T-helper 2 cell (primary cell): ENCODE data around the gene FLNC.

Experiments used
- DNase-seq, 5 experiments: peaks; one replicate each; pipeline versions ENCODE4 v3.0.0 to v3.0.0-alpha.2; 2012 to 2022

The FLNC gene

GRCh38 chr7:128879939-128880746 lies 49.9 kb downstream of the FLNC start:
- DNase-seq = no peak

DNA sequence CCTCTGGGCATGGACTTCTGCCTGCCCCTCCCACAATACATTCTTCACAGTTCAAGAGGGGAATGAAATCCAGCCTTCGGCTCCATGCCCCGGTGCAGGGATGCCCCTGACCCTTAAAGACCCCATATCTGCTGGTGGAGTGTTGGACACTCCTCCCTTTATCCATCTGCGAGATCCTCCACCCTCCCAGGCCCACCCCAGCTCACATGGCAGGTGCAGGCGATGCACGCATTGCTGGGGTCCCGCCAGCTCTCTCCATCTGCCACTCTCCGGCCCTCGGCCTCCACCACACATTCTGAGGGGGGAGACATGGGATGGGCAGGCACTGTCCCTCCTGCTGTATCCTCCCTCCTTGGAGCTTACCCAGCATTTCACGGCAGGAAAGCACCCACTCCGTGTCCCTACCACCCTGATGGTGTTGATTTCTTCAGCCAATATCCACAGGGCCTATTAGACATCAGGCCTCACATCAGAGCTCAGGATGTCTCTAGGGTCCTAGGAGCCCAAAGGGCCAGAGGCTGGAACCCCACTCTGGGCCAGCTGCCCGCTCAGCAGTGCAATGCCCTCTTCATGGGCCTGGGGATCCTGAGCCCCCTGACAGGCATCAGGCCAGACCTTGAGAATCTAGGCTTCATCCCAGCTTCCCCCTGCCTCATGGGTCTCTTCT lies 50.7 kb downstream of the FLNC start:
- no peak for DNase-seq

DNA sequence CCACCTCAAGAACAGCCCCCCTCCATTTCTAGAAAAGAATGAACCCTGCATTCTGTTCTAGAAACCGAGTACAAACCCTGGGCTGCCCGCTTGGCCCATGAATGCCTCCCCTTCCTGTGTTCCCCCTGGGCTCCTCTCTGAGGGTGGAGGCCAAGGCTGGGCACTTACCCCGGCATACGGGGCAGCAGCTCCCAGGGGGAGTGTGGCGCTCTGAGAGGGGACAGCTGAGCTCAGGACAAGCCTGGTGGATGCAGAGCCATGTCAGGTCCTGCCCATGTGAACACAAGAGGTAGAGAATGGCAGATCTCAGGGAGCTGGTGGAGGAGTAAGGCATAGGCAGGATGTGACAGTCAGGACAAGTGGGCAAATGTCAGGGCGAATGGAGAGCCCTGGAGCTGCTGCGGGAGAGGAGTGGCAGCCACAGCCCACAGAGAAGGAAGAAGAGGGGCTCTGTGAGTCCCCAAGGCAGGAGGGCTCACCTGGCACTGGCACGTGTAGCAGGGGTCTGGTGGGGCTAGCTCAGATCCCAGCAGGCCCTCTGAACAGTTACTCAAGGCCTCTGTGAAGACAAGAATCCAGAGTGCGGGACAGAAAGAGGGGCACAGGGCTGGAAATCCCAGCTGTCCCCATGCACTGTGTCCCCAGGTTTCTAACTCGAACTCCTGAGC lies 51.4 kb downstream of the FLNC start:
- no peak for DNase-seq

- DNase-seq = no peak
Observed at GRCh38 chr7:128882134-128882533, 51.9 kb downstream of the FLNC start.

GRCh38 chr7:128883622-128884448 lies 53.6 kb downstream of the FLNC start:
- DNase-seq = peak; percentile 61 to 82 (median 76)

DNA sequence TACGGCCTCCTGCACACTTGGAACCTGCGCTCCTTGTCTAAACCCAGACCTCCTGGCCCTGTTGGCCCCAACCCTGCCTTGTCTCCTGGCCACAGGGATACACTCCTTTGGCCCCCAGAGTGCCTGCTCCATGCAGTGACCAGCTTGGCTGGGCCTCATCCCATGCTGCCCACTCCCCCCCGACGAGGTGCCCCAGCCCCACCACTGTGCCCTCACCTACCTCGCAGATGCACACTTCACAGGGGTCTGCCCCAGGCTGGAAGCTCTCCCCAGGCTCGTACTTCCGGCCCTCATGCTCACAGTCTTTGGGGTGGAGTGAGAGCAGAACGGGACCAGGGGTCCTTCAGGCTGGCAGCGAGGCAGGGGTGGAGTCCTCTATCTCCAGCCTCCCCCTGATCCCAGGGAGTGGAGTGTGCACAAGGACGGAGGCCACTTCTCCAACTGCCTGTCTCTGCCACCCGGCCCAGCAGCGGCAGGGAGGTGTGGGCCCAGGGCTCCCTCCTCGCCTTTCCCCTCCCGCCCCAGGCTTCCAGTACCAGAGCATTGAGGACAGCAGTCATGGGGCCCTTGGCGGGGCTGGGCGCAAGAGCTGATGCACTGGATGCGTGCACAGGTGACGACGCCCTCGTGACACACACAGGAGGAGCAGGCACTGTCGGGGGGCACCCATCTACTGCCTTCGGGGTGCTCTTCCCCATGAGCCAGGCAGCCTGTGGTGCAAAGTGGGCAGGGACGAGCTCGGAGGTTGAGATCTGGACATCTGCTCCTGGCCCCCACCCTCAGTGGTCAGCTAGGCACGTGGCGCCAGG lies 54.6 kb downstream of the FLNC start:
- no peak for DNase-seq

GRCh38 chr7:128885370-128886187 lies 55.4 kb downstream of the FLNC start:
- DNase-seq = no peak

DNA sequence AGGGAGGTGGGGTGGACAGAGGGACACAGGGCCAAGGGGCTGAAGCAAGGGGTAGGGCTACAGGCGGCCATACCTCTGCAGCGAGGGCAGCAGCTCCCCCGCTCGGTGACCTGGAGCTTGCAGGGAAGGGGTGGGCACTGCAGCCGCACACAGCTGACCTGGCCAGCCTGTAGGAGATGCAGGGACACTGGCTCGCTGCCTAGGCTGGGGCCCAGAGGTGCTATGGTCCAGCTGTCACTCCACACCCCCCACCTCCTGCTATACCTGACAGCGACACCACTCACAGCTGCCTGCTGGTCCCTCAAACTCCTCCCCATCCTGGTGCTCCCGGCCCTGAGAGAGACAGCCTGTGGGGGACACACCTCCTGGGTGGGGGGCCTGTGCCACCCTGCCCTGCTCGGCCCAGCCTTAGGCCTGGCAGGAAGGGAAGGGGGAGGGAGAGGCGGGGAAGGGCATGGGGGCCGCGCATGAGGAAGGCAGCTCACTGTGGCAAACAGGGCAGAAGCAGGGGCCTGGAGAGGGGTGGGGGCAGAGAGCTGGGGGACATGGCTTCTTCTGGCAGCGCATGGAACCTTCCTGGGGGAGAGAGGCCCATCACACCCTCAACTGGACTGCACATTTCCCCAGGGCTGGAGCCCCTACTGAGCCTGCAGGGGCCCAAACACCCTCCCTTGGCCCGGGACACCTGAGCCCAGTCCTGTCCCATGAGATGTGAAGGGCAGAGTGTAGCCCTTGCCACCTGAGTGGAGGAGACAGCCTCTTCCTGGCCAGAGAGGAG lies 56.4 kb downstream of the FLNC start:
- DNase-seq = no peak

- peak in 1 of 5 experiments; percentile 45 for DNase-seq
Observed at GRCh38 chr7:128887169-128888038, 57.2 kb downstream of the FLNC start.

GRCh38 chr7:128888039-128888755 lies 58.0 kb downstream of the FLNC start:
- no peak for DNase-seq

GRCh38 chr7:128888756-128889095 lies 58.5 kb downstream of the FLNC start:
- no peak for DNase-seq

DNA sequence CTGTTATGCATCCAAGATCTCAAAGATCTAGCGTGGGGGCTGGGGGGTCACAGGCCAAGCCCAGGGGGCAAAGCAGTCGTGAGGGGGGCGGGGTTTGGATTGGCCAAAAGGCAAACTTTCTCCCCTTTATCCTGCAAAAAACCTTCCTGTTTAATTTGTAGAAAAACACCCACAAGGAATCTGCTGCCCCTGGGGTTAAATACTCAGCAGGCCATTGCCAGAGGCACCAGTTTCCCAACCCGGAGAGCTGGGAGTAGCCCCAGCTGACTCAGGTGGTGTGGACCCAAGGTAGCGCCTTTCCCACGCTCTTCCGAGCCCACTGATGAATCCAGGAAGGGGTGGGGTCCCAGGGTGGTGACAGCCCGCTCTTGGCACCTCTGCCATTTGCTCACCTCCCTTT lies 58.9 kb downstream of the FLNC start:
- DNase-seq = no peak

DNA sequence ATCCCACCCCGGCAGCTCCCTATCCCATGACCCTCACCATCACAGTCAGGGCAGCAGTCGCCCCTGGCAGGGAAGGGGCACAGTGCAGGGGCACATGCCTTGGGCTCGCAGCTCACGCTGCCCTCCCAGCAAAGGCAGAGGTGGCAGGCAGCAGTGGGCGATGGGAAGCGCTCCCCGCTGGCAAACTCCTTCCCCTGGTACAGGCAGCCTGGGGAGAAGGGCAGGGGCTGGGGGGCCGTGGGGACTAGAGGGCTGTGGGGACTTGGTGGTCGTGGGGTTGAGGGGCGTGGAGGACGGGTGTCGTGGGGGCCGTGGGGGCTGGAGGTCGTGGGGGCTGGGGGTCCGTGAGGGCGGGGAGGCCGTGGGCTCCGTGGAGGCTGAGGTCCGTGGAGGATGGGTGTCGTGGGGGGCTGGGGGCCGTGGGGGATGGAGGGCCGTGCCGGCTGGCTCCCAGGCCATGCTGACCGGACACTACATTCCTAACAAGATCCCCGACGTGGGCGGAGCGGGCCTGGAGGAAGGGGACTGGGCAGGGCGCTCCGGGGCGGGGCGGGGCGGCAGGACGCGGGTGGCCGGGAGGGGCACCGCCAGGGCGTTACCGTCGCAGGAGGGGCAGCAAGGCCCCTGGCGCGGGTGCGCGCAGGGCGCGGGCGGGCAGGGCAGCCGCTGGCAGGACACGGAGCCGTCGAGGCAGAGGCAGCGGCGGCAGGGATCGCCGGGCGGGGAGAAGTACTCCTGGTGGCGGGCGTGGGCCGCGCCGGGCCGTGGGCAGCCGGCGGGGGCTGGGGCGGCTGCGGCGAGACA lies 60.3 kb downstream of the FLNC start:
- DNase-seq = no peak

DNA sequence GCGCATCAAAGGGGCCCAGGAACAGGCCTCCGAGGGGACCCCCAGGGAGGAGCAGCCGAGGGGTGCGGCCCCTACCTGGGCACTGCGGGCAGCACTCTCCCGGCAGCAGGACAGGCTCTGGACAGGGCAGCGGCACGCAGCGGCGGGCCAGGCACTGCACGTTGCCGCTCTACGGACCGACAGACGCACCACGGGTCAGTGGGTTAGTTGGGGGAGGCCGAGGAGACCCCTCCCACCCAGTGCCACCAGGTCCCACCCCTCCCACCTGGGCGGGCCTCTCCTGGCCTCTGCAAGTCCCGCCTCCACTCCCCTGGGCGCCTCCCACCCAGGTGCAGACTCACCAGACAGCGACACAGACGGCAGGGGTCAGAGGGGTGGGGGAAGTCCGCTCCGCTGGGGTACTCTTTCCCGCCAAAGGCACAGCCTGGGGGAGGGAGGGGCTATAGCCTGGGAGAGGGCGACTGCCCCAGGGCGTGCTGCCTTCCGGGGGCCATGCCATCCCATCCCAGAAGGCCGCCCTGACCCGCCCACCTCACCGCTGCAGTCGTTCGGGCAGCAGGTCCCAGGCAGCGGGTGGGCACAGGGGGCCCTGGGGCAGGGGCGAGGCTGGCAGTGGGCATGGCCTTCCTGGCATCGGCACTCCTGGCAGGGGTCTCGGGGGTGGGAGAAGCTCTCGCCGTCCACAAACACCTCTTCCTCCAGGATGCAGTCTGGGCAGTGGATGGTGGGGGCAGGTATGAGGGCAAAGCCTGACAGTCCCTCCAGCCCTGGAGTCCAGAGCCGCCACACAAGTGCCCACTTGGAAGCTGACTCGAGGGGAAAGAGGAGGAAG lies 61.1 kb downstream of the FLNC start:
- DNase-seq = no peak

DNA sequence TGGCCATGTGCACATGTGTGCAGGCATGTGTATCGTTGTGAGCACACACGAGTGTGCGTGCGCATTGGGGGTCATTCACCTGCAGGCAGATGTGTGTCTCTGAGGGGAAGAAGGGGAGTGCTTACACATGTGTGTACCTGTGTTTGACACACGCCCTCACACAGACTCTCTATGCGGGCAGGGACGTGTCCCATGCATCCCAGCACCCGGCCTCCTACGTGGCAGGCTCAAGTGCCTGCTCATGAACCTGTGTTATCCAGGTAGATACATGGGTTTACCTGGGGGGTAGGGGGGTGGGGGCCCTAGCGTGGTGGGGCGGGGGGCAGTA lies 61.7 kb downstream of the FLNC start:
- no peak for DNase-seq

- no peak for DNase-seq
Observed at GRCh38 chr7:128892521-128893250, 62.5 kb downstream of the FLNC start.
